ENCODE measurements around the gene ACSM3.

DNA sequence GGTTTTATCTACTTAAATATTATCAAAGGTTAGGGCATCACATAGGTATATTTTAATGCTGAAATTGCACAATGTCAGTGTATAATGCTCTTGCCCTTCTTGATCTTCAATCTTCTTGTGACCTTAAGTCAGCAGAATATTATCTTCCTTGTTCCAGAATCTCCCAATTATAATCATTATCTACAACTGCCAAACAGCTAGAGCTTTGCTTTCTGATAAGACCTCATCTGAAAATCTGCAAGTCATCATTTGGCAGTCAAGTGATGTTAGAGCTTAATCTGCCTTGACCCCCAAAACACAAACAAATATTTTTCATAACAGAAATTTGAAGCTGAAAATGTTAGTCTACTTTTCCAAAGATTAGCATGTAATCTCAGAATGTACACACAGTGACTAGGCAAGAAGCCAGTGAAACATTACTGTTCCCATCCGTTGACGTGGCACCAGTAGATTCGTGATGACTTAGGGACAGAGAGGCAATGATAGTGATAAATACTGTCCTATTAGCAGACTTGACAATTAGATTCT, 62.3 kb downstream of the ACSM3 start:
- TF ChIP-seq, protein P1, sequence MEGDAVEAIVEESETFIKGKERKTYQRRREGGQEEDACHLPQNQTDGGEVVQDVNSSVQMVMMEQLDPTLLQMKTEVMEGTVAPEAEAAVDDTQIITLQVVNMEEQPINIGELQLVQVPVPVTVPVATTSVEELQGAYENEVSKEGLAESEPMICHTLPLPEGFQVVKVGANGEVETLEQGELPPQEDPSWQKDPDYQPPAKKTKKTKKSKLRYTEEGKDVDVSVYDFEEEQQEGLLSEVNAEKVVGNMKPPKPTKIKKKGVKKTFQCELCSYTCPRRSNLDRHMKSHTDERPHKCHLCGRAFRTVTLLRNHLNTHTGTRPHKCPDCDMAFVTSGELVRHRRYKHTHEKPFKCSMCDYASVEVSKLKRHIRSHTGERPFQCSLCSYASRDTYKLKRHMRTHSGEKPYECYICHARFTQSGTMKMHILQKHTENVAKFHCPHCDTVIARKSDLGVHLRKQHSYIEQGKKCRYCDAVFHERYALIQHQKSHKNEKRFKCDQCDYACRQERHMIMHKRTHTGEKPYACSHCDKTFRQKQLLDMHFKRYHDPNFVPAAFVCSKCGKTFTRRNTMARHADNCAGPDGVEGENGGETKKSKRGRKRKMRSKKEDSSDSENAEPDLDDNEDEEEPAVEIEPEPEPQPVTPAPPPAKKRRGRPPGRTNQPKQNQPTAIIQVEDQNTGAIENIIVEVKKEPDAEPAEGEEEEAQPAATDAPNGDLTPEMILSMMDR (IDR thresholded peaks at IDR 0.05 in 4 of 5, conservative IDR thresholded peaks at IDR 0.05 in 1 of 5): no peak
- no peak for TF ChIP-seq POLR2A (IDR thresholded peaks at IDR 0.05)
